ENCODE measurements around the gene PTTG2. TPM values are rescaled to one million over a fixed set of nuclear protein-coding genes. Genes with fewer than 3 reads are reported as not detected.

PTTG2 gene
- total and polyA plus RNA-seq, 2 experiments from 2014 or later, result not detected

GRCh38 chr4:37981844-37982720 lies 21.9 kb downstream of the PTTG2 start:
- H3K79me2 ChIP-seq, result peaks cover 84% of the 10 kb centered on the region
- H3K9me3 ChIP-seq (ENCODE audit: low read depth), result no peaks in the 10 kb centered on the region
- peaks cover 13% of the 10 kb centered on the region for H3K4me1 ChIP-seq (ENCODE audit: insufficient read depth)
- H3K27me3 ChIP-seq, result no peaks in the 10 kb centered on the region
- DNase-seq (ENCODE audit: low spot score), result no peak
- no peak overlapping the region for H3K27ac ChIP-seq
- peak overlapping the region; percentile 16 for H3K4me2 ChIP-seq
- H3K4me3 ChIP-seq, result no peak overlapping the region
- no peaks in the 10 kb centered on the region for H3K36me3 ChIP-seq (replicated peaks; ENCODE audit: insufficient read depth, low read depth)
- peaks cover 9% of the 10 kb centered on the region for H4K20me1 ChIP-seq (ENCODE audit: insufficient read depth, poor library complexity, severe bottlenecking)
- no peak for TF ChIP-seq EZH2 (IDR thresholded peaks at IDR 0.05; ENCODE audit: borderline replicate concordance)
- TF ChIP-seq EZH2phosphoT487 (IDR thresholded peaks at IDR 0.05; ENCODE audit: low read depth, severe bottlenecking, unreplicated experiment), result no peak
- H2AFZ ChIP-seq, result no peak overlapping the region
- H3K9me2 ChIP-seq (replicated peaks; ENCODE audit: insufficient read depth), result no peaks in the 10 kb centered on the region
- 43% methylated on average over 7 of the region's 7 CpGs for WGBS (ENCODE audit: low lambda C conversion rate, missing lambda C conversion rate)

- DNase-seq (ENCODE audit: low spot score), result no peak
- Histone ChIP-seq H3K36me3 (replicated peaks; ENCODE audit: insufficient read depth, low read depth) (no peaks in the 10 kb centered on the region), H3K27me3 (no peaks in the 10 kb centered on the region), H3K27ac (no peak overlapping the region), H4K20me1 (ENCODE audit: insufficient read depth, poor library complexity, severe bottlenecking) (peaks cover 9% of the 10 kb centered on the region), H3K4me1 (ENCODE audit: insufficient read depth) (peaks cover 13% of the 10 kb centered on the region), H3K9me2 (replicated peaks; ENCODE audit: insufficient read depth) (no peaks in the 10 kb centered on the region), H3K4me3 (no peak overlapping the region), H2AFZ (no peak overlapping the region), H3K79me2 (peaks cover 90% of the 10 kb centered on the region), H3K9me3 (ENCODE audit: low read depth) (no peaks in the 10 kb centered on the region), H3K4me2 (peak overlapping the region; percentile 16)
- TF ChIP-seq, protein P1, sequence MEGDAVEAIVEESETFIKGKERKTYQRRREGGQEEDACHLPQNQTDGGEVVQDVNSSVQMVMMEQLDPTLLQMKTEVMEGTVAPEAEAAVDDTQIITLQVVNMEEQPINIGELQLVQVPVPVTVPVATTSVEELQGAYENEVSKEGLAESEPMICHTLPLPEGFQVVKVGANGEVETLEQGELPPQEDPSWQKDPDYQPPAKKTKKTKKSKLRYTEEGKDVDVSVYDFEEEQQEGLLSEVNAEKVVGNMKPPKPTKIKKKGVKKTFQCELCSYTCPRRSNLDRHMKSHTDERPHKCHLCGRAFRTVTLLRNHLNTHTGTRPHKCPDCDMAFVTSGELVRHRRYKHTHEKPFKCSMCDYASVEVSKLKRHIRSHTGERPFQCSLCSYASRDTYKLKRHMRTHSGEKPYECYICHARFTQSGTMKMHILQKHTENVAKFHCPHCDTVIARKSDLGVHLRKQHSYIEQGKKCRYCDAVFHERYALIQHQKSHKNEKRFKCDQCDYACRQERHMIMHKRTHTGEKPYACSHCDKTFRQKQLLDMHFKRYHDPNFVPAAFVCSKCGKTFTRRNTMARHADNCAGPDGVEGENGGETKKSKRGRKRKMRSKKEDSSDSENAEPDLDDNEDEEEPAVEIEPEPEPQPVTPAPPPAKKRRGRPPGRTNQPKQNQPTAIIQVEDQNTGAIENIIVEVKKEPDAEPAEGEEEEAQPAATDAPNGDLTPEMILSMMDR (IDR thresholded peaks at IDR 0.05; ENCODE audit: poor library complexity), result no peak
- TF ChIP-seq EZH2phosphoT487 (IDR thresholded peaks at IDR 0.05; ENCODE audit: low read depth, severe bottlenecking, unreplicated experiment), result no peak
- TF ChIP-seq EZH2 (IDR thresholded peaks at IDR 0.05; ENCODE audit: borderline replicate concordance), result no peak
- WGBS (ENCODE audit: low lambda C conversion rate, missing lambda C conversion rate), result 84% methylated on average over 5 of the region's 5 CpGs
These were observed 22.5 kb downstream of the PTTG2 start for GRCh38 chr4:37982736-37983135.

- Histone ChIP-seq H3K27me3 (no peaks in the 10 kb centered on the region), H4K20me1 (ENCODE audit: insufficient read depth, poor library complexity, severe bottlenecking) (peaks cover 9% of the 10 kb centered on the region), H3K4me2 (no peak overlapping the region), H3K36me3 (replicated peaks; ENCODE audit: insufficient read depth, low read depth) (no peaks in the 10 kb centered on the region), H2AFZ (no peak overlapping the region), H3K4me3 (no peak overlapping the region), H3K4me1 (ENCODE audit: insufficient read depth) (peaks cover 21% of the 10 kb centered on the region), H3K79me2 (peaks cover 95% of the 10 kb centered on the region), H3K9me3 (ENCODE audit: low read depth) (no peaks in the 10 kb centered on the region), H3K27ac (no peak overlapping the region), H3K9me2 (replicated peaks; ENCODE audit: insufficient read depth) (no peaks in the 10 kb centered on the region)
- TF ChIP-seq EZH2 (IDR thresholded peaks at IDR 0.05; ENCODE audit: borderline replicate concordance) (no peak), EZH2phosphoT487 (IDR thresholded peaks at IDR 0.05; ENCODE audit: low read depth, severe bottlenecking, unreplicated experiment) (no peak)
- TF ChIP-seq, protein P1 (IDR thresholded peaks at IDR 0.05; ENCODE audit: poor library complexity), result no peak
- 100% methylated on average over 1 of the region's 1 CpG for WGBS (ENCODE audit: low lambda C conversion rate, missing lambda C conversion rate)
- DNase-seq (ENCODE audit: low spot score), result no peak
These were observed 23.8 kb downstream of the PTTG2 start for GRCh38 chr4:37983951-37984350.

DNA sequence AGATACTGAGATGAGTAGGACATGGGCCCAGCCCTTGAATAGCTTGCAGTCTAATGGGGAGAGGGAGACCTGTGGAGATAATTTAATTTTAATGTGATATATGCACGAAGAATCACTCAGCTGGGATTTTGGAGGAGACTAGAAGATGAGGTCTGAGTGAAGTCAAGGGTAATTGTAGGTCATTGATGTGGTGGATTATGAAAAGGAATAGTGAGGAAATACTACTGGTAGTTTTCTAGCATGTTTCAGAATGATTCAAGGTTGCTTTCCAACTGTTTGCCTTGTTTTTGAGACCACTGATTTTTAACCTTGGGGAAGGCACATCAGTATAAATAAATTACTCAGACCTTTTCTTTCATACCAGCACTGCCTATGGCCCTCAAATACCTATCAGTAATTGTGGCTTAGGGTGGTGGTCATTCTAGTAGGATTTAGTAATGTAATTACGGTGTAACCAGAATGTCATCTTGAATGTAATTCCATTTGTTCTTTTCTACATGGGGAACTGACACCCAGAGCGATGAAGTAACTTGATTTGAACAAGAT lies 25.6 kb downstream of the PTTG2 start:
- no peak for DNase-seq (ENCODE audit: low spot score)
- Histone ChIP-seq H3K9me3 (ENCODE audit: low read depth) (no peaks in the 10 kb centered on the region), H3K36me3 (replicated peaks; ENCODE audit: insufficient read depth, low read depth) (no peaks in the 10 kb centered on the region), H2AFZ (no peak overlapping the region), H4K20me1 (ENCODE audit: insufficient read depth, poor library complexity, severe bottlenecking) (peaks cover 9% of the 10 kb centered on the region), H3K27ac (no peak overlapping the region), H3K4me2 (no peak overlapping the region), H3K27me3 (no peaks in the 10 kb centered on the region), H3K9me2 (replicated peaks; ENCODE audit: insufficient read depth) (no peaks in the 10 kb centered on the region), H3K4me3 (no peak overlapping the region), H3K4me1 (ENCODE audit: insufficient read depth) (peaks cover 33% of the 10 kb centered on the region), H3K79me2 (peaks cover 93% of the 10 kb centered on the region)
- WGBS (ENCODE audit: low lambda C conversion rate, missing lambda C conversion rate), result 69% methylated on average over 3 of the region's 3 CpGs
- TF ChIP-seq EZH2 (IDR thresholded peaks at IDR 0.05; ENCODE audit: borderline replicate concordance), result no peak
- TF ChIP-seq EZH2phosphoT487 (IDR thresholded peaks at IDR 0.05; ENCODE audit: low read depth, severe bottlenecking, unreplicated experiment), result no peak
- TF ChIP-seq, protein P1 (IDR thresholded peaks at IDR 0.05; ENCODE audit: poor library complexity), result no peak
